IMR-90 (cell line): ENCODE data around the gene DYRK1B. TPM values are rescaled to one million over a fixed set of nuclear protein-coding genes. Genes with fewer than 3 reads are reported as not detected.

ENCODE experiments used
- ATAC-seq: fragments of 200-7000 bp; cut with Tn5 transposase; 2 replicates; pipeline ENCODE4 v1.9.1; 2020; ENCODE audit warnings: low read depth, mild to moderate bottlenecking, moderate library complexity
- BruUV-seq: library from RNA; stranded (reverse); fragments of 400-500 nt; replicated peaks from 2 replicates; lab custom pipeline; 2021; lab: Mats Ljungman, UMichigan
- CTCF ChIA-PET: fragments of 300-600 bp; formaldehyde crosslinking; extraction: SDS; loops from one replicate; lab custom pipeline; 2021; ENCODE audit warnings: antibody characterized with exemption; lab: Yijun Ruan, JAX
- POLR2A ChIA-PET: fragments of 300-600 bp; sonication (Branson Sonifier 250); formaldehyde crosslinking; loops from one replicate; lab custom pipeline; 2022; ENCODE audit warnings: antibody characterized with exemption; ENCODE audit not compliant: unreplicated experiment; lab: Charles Lee
- DNase-seq: peaks from one replicate; pipeline ENCODE4 v3.0.0; 2013
- H2AFZ ChIP-seq: replicated peaks from 2 replicates; pipeline ENCODE3; 2013; ENCODE audit warnings: low read length, mild to moderate bottlenecking; ENCODE audit not compliant: poor library complexity
- H2AK5ac ChIP-seq: 2 replicates; pipeline ENCODE4 v1.6.1; 2013; ENCODE audit warnings: low read depth, low read length, inconsistent platforms
- H2AK9ac ChIP-seq: replicated peaks from 2 replicates; pipeline ENCODE3; 2013; ENCODE audit warnings: mild to moderate bottlenecking, low read depth, low read length, moderate library complexity; ENCODE audit not compliant: poor library complexity
- H2BK120ac ChIP-seq: 2 replicates; pipeline ENCODE4 v1.6.1; 2013; ENCODE audit warnings: low read depth, low read length, inconsistent platforms
- H2BK15ac ChIP-seq: 3 replicates; pipeline ENCODE4 v1.6.1; 2013; ENCODE audit warnings: low read depth, low read length, inconsistent platforms
- H2BK20ac ChIP-seq: 2 replicates; pipeline ENCODE4 v1.6.1; 2013; ENCODE audit warnings: low read depth, mild to moderate bottlenecking, inconsistent platforms, low read length, moderate library complexity
- H2BK5ac ChIP-seq: 2 replicates; pipeline ENCODE4 v1.6.1; 2013; ENCODE audit warnings: mild to moderate bottlenecking, low read depth, low read length, inconsistent platforms; ENCODE audit not compliant: poor library complexity, severe bottlenecking
- H3K14ac ChIP-seq: replicated peaks from 2 replicates; pipeline ENCODE4 v1.6.1; 2013; ENCODE audit warnings: low read depth, low read length, inconsistent platforms
- H3K18ac ChIP-seq: 2 replicates; pipeline ENCODE4 v1.6.1; 2013; ENCODE audit warnings: low read depth, low read length, control low read depth
- H3K23ac ChIP-seq: 2 replicates; pipeline ENCODE4 v1.6.1; 2013; ENCODE audit warnings: low read depth, low read length, inconsistent platforms
- H3K27ac ChIP-seq: 2 replicates; pipeline ENCODE4 v1.5.1; 2013; ENCODE audit warnings: mild to moderate bottlenecking, control low read depth, low read length; ENCODE audit not compliant: insufficient read depth
- H3K27me3 ChIP-seq: 2 replicates; pipeline ENCODE4 v1.6.1; 2013; ENCODE audit warnings: low read length; ENCODE audit not compliant: control insufficient read depth, insufficient read depth
- H3K36me3 ChIP-seq: 2 replicates; pipeline ENCODE4 v1.6.1; 2013; ENCODE audit warnings: low read length, mixed read lengths; ENCODE audit not compliant: control insufficient read depth, insufficient read depth
- H3K4ac ChIP-seq: 2 replicates; pipeline ENCODE4 v1.6.1; 2013; ENCODE audit warnings: low read depth, low read length, inconsistent platforms
- H3K4me1 ChIP-seq: 2 replicates; pipeline ENCODE4 v1.6.1; 2013; ENCODE audit warnings: low read length, mixed read lengths; ENCODE audit not compliant: control insufficient read depth, insufficient read depth
- H3K4me2 ChIP-seq: 2 replicates; pipeline ENCODE4 v1.6.1; 2013; ENCODE audit warnings: low read depth, mild to moderate bottlenecking, control low read depth, low read length, moderate library complexity
- H3K4me3 ChIP-seq: 2 replicates; pipeline ENCODE4 v1.5.1; 2013; ENCODE audit warnings: low read depth, mild to moderate bottlenecking, control low read depth, low read length, moderate library complexity; ENCODE audit not compliant: insufficient read depth
- H3K56ac ChIP-seq: 2 replicates; pipeline ENCODE4 v1.6.1; 2013; ENCODE audit warnings: low read length, inconsistent platforms; ENCODE audit not compliant: insufficient read depth; ENCODE audit errors: extremely low read depth
- H3K79me1 ChIP-seq, 2 experiments: 2 replicates each; pipeline ENCODE4 v1.6.1; 2013; ENCODE audit warnings: low read length in 2 of 2, inconsistent platforms in 1 of 2, low read depth in 1 of 2
- H3K9ac ChIP-seq: 2 replicates; pipeline ENCODE4 v1.6.1; 2013; ENCODE audit warnings: low read depth, low read length, control low read depth
- H3K9me1 ChIP-seq: 2 replicates; pipeline ENCODE4 v1.6.1; 2013; ENCODE audit warnings: low read length, inconsistent platforms; ENCODE audit not compliant: insufficient read depth
- H3K9me3 ChIP-seq: 2 replicates; pipeline ENCODE4 v1.6.1; 2013; ENCODE audit warnings: low read length; ENCODE audit not compliant: control insufficient read depth, insufficient read depth
- H4K20me1 ChIP-seq: 2 replicates; pipeline ENCODE4 v1.6.1; 2013; ENCODE audit warnings: low read length, inconsistent platforms; ENCODE audit not compliant: insufficient read depth
- H4K5ac ChIP-seq: 2 replicates; pipeline ENCODE4 v1.6.1; 2013; ENCODE audit warnings: mild to moderate bottlenecking, low read depth, low read length, control low read depth
- H4K8ac ChIP-seq, 2 experiments: 2 replicates each; pipeline ENCODE4 v1.6.1; 2013; ENCODE audit warnings: low read depth in 2 of 2, low read length in 2 of 2, control low read depth in 1 of 2, inconsistent platforms in 1 of 2
- H4K91ac ChIP-seq: 2 replicates; pipeline ENCODE4 v1.6.1; 2013; ENCODE audit warnings: low read depth, low read length, inconsistent platforms; ENCODE audit not compliant: insufficient read depth
- MXI1 ChIP-seq: IDR thresholded peaks from 2 replicates; pipeline ENCODE4 v1.6.1; 2012; ENCODE audit warnings: low read depth, mild to moderate bottlenecking, low read length, moderate library complexity, borderline replicate concordance
- NFE2L2 ChIP-seq: fragments of 150-350 bp; IDR thresholded peaks from 2 replicates; pipeline ENCODE4 v1.6.1; 2016; ENCODE audit warnings: low read depth, mild to moderate bottlenecking, low read length
- POLR2A ChIP-seq: IDR thresholded peaks from 2 replicates; pipeline ENCODE4 v1.6.1; 2012; ENCODE audit warnings: mild to moderate bottlenecking, low read depth, low read length
- RAD21 ChIP-seq: IDR thresholded peaks from 2 replicates; pipeline ENCODE4 v1.6.1; 2012; ENCODE audit warnings: low read length, improper control_type of control experiment
- RFX5 ChIP-seq: IDR thresholded peaks from 2 replicates; pipeline ENCODE4 v1.8.0; 2012; ENCODE audit warnings: low read depth, mild to moderate bottlenecking, low read length, moderate library complexity
- SMC3 ChIP-seq: fragments of 150-350 bp; IDR thresholded peaks from 2 replicates; pipeline ENCODE4 v1.6.1; 2016; ENCODE audit warnings: low read depth, mild to moderate bottlenecking, antibody characterized with exemption, low read length, moderate library complexity
- WGBS, 2 experiments: methylation state at CpG; one replicate each; pipeline versions ENCODE4 v1.1.5 to v1.1.7; 2013; ENCODE audit warnings: missing lambda C conversion rate in 2 of 2; ENCODE audit not compliant: insufficient read length in 1 of 2; ENCODE audit errors: extremely low coverage in 2 of 2; 5-methylcytosine and 5-hydroxymethylcytosine counted together
- dilution Hi-C: fragments of 300-500 bp; cut with HindIII; formaldehyde crosslinking; loops from one replicate; pipeline ENCODE4 v1.14.3; 2018; ENCODE audit warnings: low sequenced_read_pairs; ENCODE audit not compliant: unreplicated experiment
- in situ Hi-C: fragments of 300-500 bp; cut with MboI; formaldehyde crosslinking; loops from 3 replicates; pipeline ENCODE4 v1.14.3; 2019; ENCODE audit warnings: low sequenced_read_pairs, inconsistent platforms, mixed read lengths
- intact Hi-C: fragments of 100-400 bp; cut with micrococcal nuclease; formaldehyde crosslinking; loops from 2 replicates; pipeline ENCODE4 v1.10.0; 2022
- polyA plus RNA-seq, 3 experiments: library from polyadenylated mRNA; depleted of rRNA; stranded (reverse); fragments of >200 nt; gene quantifications; 2 replicates each; pipeline ENCODE4 v1.2.3, GENCODE V29; 2012; ENCODE audit warnings: low replicate concordance in 1 of 3
- total RNA-seq: library from RNA; depleted of rRNA; stranded (reverse); fragments of >200 nt; gene quantifications from 2 replicates; pipeline ENCODE4 v1.2.3, GENCODE V29; 2012

DYRK1B gene
- total and polyA plus RNA-seq, 2 of the 4 experiments (the other 2 are of a cell fraction), result 2.7 to 11.4 TPM

GRCh38 chr19:39829702-39830275 lies 4.2 kb downstream of the DYRK1B start:
- Histone ChIP-seq H4K20me1 (no peaks in the 10 kb centered on the region; the same call in none of the 2 replicates), H2BK15ac (no peak overlapping the region), H3K27ac (no peak overlapping the region), H3K9me1 (peaks cover 22% of the 10 kb centered on the region), H4K8ac (no peak overlapping the region), H3K79me1 (peaks cover 12 to 35% of the 10 kb centered on the region in 2 experiments), H2BK20ac (no peak overlapping the region), H3K14ac (no peak overlapping the region), H3K23ac (no peak overlapping the region), H2AK5ac (no peak overlapping the region), H3K9me3 (no peaks in the 10 kb centered on the region), H4K91ac (no peak overlapping the region), H3K9ac (no peak overlapping the region), H2BK120ac (no peak overlapping the region), H3K4me2 (no peak overlapping the region), H3K4ac (no peak overlapping the region), H3K18ac (no peak overlapping the region), H2AK9ac (peak overlapping the region; percentile 68), H4K5ac (no peak overlapping the region), H2BK5ac (no peak overlapping the region), H3K4me3 (no peak overlapping the region), H3K36me3 (peaks cover 43% of the 10 kb centered on the region), H3K4me1 (peaks cover 10% of the 10 kb centered on the region), H3K56ac (no peak overlapping the region), H2AFZ (no peak overlapping the region), H3K27me3 (no peaks in the 10 kb centered on the region)
- TF ChIP-seq SMC3 (no peak), RAD21 (no peak), MXI1 (no peak), POLR2A (no peak), NFE2L2 (no peak), RFX5 (no peak)
- intact Hi-C loops (no loop called here), dilution Hi-C loops (no loop called here), in situ Hi-C loops (loop anchor here (25.0 kb wide), 1 partner anchor 392 kb away; the partner anchor contains the start of genes RPS16 and SUPT5H)
- WGBS, 2 experiments, result 100% methylated on average over 2 of the region's 10 CpGs; no CpG with 5 or more reads in 1 of the 2 experiments
- no TSS peak for BruUV-seq
- ATAC-seq (no peak), DNase-seq (peak; percentile 34)
- ChIA-PET POLR2A (no interaction called here), CTCF (no interaction called here)
